BLaER1 (cell line): ENCODE measurements around the gene SVOPL.

ENCODE experiments used
- H3K27ac ChIP-seq: shearing (Covaris generic); formaldehyde crosslinking; 2 replicates; pipeline ENCODE4 v1.8.1; 2022
- H3K27me3 ChIP-seq: shearing (Covaris generic); formaldehyde crosslinking; 2 replicates; pipeline ENCODE4 v1.8.1; 2022
- H3K36me3 ChIP-seq: shearing (Covaris generic); formaldehyde crosslinking; 2 replicates; pipeline ENCODE4 v1.8.1; 2022
- H3K4me1 ChIP-seq: shearing (Covaris generic); formaldehyde crosslinking; 2 replicates; pipeline ENCODE4 v1.8.1; 2022
- H3K4me2 ChIP-seq: shearing (Covaris generic); formaldehyde crosslinking; 2 replicates; pipeline ENCODE4 v1.8.1; 2022
- H3K4me3 ChIP-seq: shearing (Covaris generic); formaldehyde crosslinking; 2 replicates; pipeline ENCODE4 v1.8.1; 2022
- H3K9ac ChIP-seq: shearing (Covaris generic); formaldehyde crosslinking; 2 replicates; pipeline ENCODE4 v1.8.1; 2022
- H3K9me3 ChIP-seq: shearing (Covaris generic); formaldehyde crosslinking; 2 replicates; pipeline ENCODE4 v1.8.1; 2022
- H4K20me1 ChIP-seq: shearing (Covaris generic); formaldehyde crosslinking; 2 replicates; pipeline ENCODE4 v1.8.1; 2022
- Cebpa-rat ChIP-seq: shearing (Covaris generic); IDR thresholded peaks from 2 replicates; pipeline ENCODE4 v1.8.1; 2022

SVOPL gene

DNA sequence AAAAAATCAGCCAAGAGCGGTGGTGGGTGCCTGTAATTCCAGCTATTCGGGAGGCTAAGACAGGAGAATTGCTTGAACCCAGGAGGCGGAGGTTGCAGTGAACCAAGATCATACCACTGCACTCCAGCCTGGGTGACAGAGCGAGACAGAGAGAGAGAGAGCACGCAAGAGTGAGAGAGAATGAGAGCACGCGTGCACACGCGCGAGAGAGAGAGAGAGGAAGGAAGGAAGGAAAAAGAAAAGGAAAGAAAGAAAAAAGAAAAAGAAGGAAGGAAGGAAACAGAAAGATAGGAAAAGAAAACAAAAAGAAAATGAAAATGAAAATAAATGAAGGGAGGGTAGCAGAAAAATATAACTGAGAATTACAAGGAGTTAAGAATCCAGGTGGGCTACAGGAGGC lies 82.7 kb downstream of the SVOPL start:
- Histone ChIP-seq H3K4me2 (peak overlapping the region; percentile 45), H3K27me3 (no peaks in the 10 kb centered on the region), H3K27ac (no peak overlapping the region), H3K36me3 (no peaks in the 10 kb centered on the region), H3K9me3 (no peaks in the 10 kb centered on the region), H3K4me1 (peaks cover 20% of the 10 kb centered on the region), H3K4me3 (no peak overlapping the region), H4K20me1 (no peaks in the 10 kb centered on the region), H3K9ac (no peak overlapping the region)
- TF ChIP-seq Cebpa-rat = no peak

DNA sequence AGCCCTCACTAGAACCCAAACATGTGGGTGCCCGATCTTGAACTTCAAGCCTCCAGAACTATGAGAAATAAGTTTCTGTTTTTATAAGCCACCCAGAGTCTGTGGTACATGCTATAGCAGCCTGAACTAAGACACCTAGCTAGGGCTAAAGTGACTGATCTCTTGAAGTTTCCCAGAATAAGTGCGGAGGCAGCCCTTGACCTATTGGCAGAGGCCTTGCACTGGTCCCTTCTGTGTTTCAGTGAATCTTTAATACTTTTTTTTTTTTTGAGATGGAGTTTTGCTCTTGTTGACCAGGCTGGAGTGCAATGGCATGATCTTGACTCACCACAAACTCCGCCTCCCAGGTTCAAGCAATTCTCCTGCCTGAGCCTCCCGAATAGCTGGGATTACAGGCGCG lies 85.1 kb downstream of the SVOPL start:
- Histone ChIP-seq H3K27me3 (no peaks in the 10 kb centered on the region), H3K4me1 (peaks cover 14% of the 10 kb centered on the region), H3K9me3 (peaks cover 2% of the 10 kb centered on the region; the same call in 1 of the 2 replicates), H3K9ac (no peak overlapping the region), H3K27ac (no peak overlapping the region), H3K4me3 (no peak overlapping the region), H3K4me2 (no peak overlapping the region), H4K20me1 (no peaks in the 10 kb centered on the region), H3K36me3 (no peaks in the 10 kb centered on the region)
- TF ChIP-seq Cebpa-rat = no peak

DNA sequence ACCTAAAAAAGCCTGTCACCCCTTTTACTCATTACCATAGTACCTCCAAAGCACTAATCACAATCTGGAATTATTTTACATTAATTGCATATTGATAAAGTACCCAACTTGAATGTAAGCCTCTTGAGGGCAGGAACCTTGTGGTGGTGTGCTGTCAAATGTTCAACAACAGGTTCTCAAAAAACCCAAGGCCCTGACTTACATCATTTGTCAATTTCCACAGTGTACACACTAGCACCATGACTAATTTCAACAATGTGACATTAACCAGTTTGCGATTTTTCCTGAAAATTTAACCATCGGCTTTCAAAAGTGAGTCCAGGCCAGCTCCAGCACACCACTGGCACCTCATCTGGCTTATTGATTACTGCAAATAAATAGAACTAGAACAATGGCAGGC lies 87.5 kb downstream of the SVOPL start:
- Histone ChIP-seq H3K9me3 (peaks cover 5% of the 10 kb centered on the region; the same call in 1 of the 2 replicates), H3K27me3 (no peaks in the 10 kb centered on the region), H3K4me2 (no peak overlapping the region), H3K27ac (no peak overlapping the region), H3K9ac (no peak overlapping the region), H3K36me3 (no peaks in the 10 kb centered on the region), H3K4me3 (no peak overlapping the region), H3K4me1 (peaks cover 5% of the 10 kb centered on the region), H4K20me1 (no peaks in the 10 kb centered on the region)
- TF ChIP-seq Cebpa-rat = no peak

DNA sequence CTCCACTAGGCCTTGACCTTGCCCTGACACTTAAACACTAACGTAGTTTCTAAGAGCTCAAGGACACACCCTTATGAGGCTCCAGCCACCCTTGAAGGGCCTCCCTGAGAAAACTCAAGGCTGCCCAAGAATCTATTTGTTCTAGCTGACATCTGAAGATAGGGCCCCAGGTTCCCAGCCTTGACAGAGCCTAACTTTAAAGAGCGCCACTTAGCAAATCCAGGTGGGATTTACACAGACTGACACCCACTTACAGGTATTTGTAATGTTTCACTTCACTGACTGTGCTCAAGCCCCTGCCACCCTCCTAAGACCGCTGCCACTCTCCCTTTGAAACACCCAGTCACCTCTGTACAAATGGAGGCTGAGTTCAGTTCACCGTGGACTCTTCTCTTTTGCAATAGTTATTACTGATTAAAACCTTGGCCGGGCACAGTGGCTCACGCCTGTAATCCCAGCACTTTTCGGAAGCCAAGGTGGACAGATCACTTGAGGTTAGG lies 90.4 kb downstream of the SVOPL start:
- Histone ChIP-seq H3K27ac (no peak overlapping the region), H3K9ac (no peak overlapping the region)
- TF ChIP-seq Cebpa-rat = no peak

DNA sequence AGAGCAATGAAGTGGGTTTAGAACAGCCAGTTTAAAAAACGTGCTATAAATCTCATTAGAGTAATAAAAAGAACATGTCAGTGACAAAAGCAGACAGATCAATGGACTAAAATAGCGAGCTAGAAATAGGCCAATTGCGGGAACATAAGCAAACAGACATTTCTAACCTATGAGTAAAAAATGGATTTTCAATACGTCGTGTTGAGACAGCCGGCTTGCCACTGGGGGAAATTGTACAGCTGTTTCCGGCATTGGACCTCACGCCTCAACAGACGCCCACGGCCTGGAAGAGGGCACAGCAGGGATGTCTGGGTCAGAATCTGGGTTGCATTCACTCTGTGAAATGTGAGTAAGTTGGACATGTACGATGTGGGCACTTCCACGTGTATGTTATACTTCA lies 92.9 kb downstream of the SVOPL start:
- Histone ChIP-seq H3K9ac (no peak overlapping the region), H3K27me3 (no peaks in the 10 kb centered on the region), H3K4me2 (no peak overlapping the region), H3K4me3 (no peak overlapping the region), H3K9me3 (peaks cover 28% of the 10 kb centered on the region), H4K20me1 (no peaks in the 10 kb centered on the region), H3K27ac (no peak overlapping the region), H3K4me1 (no peaks in the 10 kb centered on the region), H3K36me3 (no peaks in the 10 kb centered on the region)
- TF ChIP-seq Cebpa-rat = no peak

More for the DNA sequence above, 90.4 kb downstream of the SVOPL start:
- no peaks in the 10 kb centered on the region for H3K27me3 ChIP-seq
- no peaks in the 10 kb centered on the region for H3K4me1 ChIP-seq
- peaks cover 18% of the 10 kb centered on the region for H3K9me3 ChIP-seq
- no peaks in the 10 kb centered on the region for H4K20me1 ChIP-seq
- H3K36me3 ChIP-seq = no peaks in the 10 kb centered on the region
- no peak overlapping the region for H3K4me3 ChIP-seq
- H3K4me2 ChIP-seq = no peak overlapping the region

DNA sequence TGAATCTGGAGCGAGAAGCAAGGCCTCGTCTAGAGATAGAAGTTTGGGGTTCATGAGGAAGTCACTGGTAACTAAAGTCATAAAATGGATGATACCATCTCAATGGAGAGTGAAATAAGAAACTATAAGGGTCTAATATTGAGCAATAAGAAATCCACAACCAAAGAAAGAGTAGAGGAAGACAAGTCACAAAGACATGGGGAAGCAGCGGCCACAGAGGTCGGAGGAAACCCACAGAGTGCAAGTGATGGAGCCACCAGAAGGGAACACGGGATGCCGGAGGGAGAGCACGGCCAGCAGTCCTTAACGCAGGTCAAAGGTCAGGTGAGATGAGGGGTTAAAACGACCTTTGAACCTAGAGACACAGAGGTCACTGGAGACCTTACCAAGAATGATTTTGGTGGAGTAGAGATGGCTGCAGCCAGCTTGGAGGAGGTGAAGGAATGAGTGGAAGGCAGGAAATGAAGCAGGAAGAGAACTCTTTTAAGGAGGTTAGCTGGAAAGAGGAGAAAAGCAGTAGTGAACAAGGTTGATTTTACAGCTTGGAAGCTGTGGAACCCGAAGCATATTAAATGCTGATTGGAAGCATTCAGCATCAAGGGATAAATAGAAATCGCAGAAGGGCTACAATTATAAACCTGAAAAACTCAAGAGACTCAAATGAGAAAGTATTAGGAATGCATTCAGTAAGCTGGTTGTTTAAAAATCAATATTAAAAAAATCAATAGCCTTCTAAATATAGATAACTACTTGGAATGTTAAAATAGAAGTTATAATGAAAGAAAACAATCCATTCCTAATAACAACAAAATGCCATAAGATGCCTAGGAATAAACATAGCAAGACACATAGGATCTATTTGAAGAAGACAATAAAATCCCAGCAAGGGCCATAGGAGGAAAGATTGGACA lies 93.7 kb downstream of the SVOPL start:
- H3K4me3 ChIP-seq = no peak overlapping the region
- peaks cover 3% of the 10 kb centered on the region for H3K4me1 ChIP-seq
- no peak overlapping the region for H3K27ac ChIP-seq
- no peak overlapping the region for H3K4me2 ChIP-seq
- peaks cover 28% of the 10 kb centered on the region for H3K9me3 ChIP-seq
- TF ChIP-seq Cebpa-rat = no peak
- no peak overlapping the region for H3K9ac ChIP-seq
- no peaks in the 10 kb centered on the region for H4K20me1 ChIP-seq
- no peaks in the 10 kb centered on the region for H3K36me3 ChIP-seq
- no peaks in the 10 kb centered on the region for H3K27me3 ChIP-seq

DNA sequence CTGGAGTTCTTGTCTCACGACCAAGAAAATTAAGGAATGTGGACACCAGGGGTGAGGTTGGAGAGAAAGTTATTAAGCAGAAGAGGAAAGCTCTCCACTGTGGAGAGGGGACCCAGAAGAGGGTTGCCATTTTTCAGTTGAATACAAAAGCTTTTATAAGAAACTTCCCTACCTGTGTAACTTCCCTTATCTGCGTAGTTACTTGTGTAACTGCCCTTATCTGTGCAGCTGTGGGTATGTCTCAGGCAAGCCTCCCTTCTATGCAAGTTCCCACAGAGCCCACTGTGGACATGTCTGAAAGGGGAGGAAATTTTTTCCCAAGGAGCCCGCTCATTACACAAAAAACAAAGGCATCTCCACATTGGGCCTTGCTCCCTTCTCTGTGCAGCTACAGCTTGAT lies 94.9 kb downstream of the SVOPL start:
- Histone ChIP-seq H3K4me2 (no peak overlapping the region), H3K9me3 (peaks cover 28% of the 10 kb centered on the region), H3K27me3 (no peaks in the 10 kb centered on the region), H3K4me3 (no peak overlapping the region), H3K36me3 (no peaks in the 10 kb centered on the region), H4K20me1 (no peaks in the 10 kb centered on the region), H3K4me1 (peaks cover 8% of the 10 kb centered on the region), H3K27ac (no peak overlapping the region), H3K9ac (no peak overlapping the region)
- no peak for TF ChIP-seq Cebpa-rat

DNA sequence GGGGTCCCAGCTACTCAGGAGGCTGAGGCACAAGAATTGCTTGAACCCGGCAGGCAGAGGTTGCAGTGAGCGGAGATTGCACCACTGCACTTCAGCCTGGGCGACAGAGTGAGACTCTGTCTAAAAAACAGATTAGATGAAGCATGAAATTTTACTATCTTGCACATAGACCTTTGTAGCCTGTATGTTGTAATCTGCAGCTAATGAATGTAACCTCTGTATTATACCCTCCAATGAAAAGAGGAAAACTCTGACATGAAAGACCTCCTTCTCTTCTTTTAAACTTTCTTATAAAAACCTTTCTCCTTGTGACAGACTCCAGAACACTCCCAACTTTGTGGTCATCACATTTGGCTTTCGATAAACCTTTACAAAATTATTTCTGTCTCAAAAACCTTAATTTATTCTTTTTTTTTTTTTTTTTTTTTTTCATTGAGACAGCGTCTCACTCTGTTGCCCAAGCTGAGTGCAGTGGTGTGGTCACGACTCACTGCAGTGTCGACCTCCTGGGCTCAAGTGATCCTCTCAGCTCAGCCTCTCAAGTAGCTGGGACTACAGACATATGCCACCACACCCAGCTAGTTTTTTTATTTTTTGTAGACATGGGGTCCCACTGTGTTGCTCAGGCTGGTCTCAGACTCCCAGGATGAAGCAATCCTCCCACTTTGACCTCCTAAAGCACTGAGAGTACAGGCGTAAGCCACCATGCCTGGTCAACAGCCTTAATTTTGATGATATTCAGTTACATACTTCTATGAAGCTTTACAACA lies 97.4 kb downstream of the SVOPL start:
- H3K27me3 ChIP-seq = no peaks in the 10 kb centered on the region
- H3K4me3 ChIP-seq = no peak overlapping the region
- peaks cover 24% of the 10 kb centered on the region for H3K9me3 ChIP-seq
- no peaks in the 10 kb centered on the region for H4K20me1 ChIP-seq
- H3K4me2 ChIP-seq = no peak overlapping the region
- no peaks in the 10 kb centered on the region for H3K36me3 ChIP-seq
- H3K9ac ChIP-seq = no peak overlapping the region
- no peak overlapping the region for H3K27ac ChIP-seq
- no peak for TF ChIP-seq Cebpa-rat
- peaks cover 8% of the 10 kb centered on the region for H3K4me1 ChIP-seq

DNA sequence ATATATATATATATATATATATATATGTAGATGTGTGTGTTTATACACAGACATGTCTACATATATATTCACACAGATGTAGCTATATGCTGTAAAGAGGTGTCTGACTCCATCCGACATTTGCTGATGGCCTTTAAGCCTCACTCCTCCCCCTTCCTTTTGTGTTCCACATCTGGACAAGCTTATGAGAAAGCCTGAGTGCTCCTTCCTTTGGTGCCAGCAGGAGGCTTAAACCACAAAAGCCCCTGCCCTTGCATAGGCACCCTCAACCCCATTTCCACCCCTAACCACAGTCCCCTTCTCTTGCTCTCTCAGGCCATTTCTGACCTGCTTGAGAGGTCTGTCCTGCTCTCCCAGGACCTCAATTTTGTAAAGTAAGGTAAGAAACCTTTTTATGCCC lies 98.7 kb downstream of the SVOPL start:
- H3K36me3 ChIP-seq = no peaks in the 10 kb centered on the region
- no peak overlapping the region for H3K9ac ChIP-seq
- H3K4me3 ChIP-seq = no peak overlapping the region
- H3K4me2 ChIP-seq = peak overlapping the region; percentile 26
- no peak for TF ChIP-seq Cebpa-rat
- no peaks in the 10 kb centered on the region for H4K20me1 ChIP-seq
- H3K27ac ChIP-seq = no peak overlapping the region
- peaks cover 8% of the 10 kb centered on the region for H3K4me1 ChIP-seq
- H3K9me3 ChIP-seq = peaks cover 24% of the 10 kb centered on the region
- H3K27me3 ChIP-seq = no peaks in the 10 kb centered on the region

DNA sequence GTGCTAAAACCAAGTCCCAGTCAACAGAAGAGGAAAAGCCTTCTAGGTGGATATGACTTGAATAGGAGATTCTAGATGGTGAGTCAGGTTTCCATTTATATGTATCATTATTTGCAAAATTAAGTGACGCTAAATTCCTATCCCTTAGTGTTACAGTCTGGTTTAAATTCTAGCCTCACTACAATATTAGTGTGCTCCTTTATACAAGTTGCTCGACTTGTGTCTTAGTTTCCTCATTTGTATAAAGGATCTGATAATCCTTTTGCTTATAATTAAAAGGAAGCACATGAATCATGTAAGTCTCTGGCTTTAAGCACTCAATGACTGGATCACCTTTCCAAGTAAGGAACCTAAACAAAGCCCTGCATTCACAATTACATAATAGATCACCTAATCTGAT lies 105.7 kb downstream of the SVOPL start:
- Histone ChIP-seq H3K36me3 (no peaks in the 10 kb centered on the region), H3K4me2 (no peak overlapping the region), H3K9ac (no peak overlapping the region), H3K27me3 (no peaks in the 10 kb centered on the region), H4K20me1 (no peaks in the 10 kb centered on the region), H3K27ac (no peak overlapping the region), H3K4me3 (no peak overlapping the region), H3K4me1 (no peaks in the 10 kb centered on the region), H3K9me3 (no peaks in the 10 kb centered on the region)
- no peak for TF ChIP-seq Cebpa-rat
